ENCODE results near the gene PNP.
A peak's percentile ranks its signal among the peaks of the same experiment; 100 is the strongest.

The PNP gene

DNA sequence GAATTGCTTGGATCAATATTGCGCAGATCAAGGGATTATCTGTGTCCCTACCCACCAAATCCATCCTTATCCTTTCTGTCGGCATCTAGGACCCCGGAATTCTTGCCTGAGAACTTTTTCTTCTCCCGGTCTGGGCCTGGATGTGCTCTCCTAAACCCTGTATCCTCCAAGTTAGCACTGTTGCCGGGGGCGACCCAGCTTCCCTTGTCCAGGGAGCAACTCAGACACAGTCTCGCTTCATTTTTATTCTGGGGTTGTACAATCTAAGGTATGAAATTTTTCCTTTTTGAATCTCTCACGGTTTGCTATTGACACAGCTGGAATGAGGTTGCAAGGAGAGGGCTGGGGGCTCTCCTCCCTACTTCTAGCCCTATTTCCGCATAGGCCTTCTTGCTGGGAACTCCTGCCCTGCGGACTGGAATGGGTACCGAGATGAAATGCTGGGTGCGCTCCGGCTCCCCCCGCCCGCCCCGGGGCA, 403 bp upstream of the PNP start:
- Histone ChIP-seq H3K4me1 (peaks cover 0 to 18% (median 10%) of the 10 kb centered on the region in 4 donors), H3K36me3 (peaks cover 0 to 10% (median 7%) of the 10 kb centered on the region in 3 donors), H3K27me3 (no peaks in the 10 kb centered on the region), H3K9me3 (no peaks in the 10 kb centered on the region), H3K4me3 (peak overlapping the region; percentile 56 to 79), H3K27ac (peak overlapping the region; percentile 79 to 89)
- DNase-seq, result no peak
- TF ChIP-seq, protein P1, sequence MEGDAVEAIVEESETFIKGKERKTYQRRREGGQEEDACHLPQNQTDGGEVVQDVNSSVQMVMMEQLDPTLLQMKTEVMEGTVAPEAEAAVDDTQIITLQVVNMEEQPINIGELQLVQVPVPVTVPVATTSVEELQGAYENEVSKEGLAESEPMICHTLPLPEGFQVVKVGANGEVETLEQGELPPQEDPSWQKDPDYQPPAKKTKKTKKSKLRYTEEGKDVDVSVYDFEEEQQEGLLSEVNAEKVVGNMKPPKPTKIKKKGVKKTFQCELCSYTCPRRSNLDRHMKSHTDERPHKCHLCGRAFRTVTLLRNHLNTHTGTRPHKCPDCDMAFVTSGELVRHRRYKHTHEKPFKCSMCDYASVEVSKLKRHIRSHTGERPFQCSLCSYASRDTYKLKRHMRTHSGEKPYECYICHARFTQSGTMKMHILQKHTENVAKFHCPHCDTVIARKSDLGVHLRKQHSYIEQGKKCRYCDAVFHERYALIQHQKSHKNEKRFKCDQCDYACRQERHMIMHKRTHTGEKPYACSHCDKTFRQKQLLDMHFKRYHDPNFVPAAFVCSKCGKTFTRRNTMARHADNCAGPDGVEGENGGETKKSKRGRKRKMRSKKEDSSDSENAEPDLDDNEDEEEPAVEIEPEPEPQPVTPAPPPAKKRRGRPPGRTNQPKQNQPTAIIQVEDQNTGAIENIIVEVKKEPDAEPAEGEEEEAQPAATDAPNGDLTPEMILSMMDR (IDR thresholded peaks at IDR 0.05), result no peak
- intact Hi-C loops (cut with DNase I; ENCODE audit: low total_unique reads), result loop anchor here (5.0 kb wide), 1 partner anchor 213 kb away; the partner anchor contains the start of gene RNASE4

DNA sequence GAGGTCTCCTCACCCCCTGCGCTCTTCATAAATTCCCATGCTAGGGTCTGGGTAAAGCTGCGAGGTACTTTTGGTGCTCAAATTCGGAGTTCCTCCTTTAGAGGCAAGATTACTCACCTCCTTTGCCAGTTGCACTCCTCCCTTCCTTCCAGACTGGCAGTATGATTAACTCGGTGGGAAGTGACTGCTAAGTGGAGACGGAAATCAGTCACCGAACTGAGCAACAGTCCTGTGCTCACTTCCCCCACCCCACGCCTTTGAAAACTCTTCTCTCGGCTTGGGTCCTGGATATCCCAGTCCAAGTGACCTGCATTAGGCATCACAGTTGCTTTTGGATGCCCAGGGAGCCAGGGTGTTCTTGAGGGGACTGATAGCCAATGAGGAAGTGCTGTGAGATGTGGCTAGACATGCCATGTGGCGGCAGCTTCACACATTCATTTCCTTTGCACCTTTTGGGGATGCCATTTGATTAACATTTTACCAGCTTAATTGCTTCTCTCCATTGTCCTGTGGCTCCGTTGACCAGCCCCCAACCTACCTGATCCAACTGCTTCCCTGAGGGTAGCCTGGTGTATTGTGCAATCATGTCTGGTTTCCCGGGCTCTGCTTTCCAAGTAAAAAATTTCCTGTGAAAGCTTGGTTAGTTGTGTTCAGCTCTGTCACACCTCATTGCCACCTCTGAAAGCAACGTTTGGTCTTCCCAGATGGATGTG, 840 bp downstream of the PNP start:
- peak; percentile 53 to 75 for DNase-seq
- Histone ChIP-seq H3K36me3 (peaks cover 0 to 20% (median 20%) of the 10 kb centered on the region in 3 donors), H3K27ac (peak overlapping the region; percentile 79 to 89), H3K4me3 (peak overlapping the region; percentile 56 to 79), H3K9me3 (no peaks in the 10 kb centered on the region), H3K27me3 (no peaks in the 10 kb centered on the region), H3K4me1 (peaks cover 0 to 18% (median 10%) of the 10 kb centered on the region in 4 donors)
- intact Hi-C loops (cut with DNase I; ENCODE audit: low total_unique reads), result loop anchor here (5.0 kb wide), 1 partner anchor 212 kb away; the partner anchor contains the start of gene RNASE4
- TF ChIP-seq, protein P1 (IDR thresholded peaks at IDR 0.05), result no peak

DNA sequence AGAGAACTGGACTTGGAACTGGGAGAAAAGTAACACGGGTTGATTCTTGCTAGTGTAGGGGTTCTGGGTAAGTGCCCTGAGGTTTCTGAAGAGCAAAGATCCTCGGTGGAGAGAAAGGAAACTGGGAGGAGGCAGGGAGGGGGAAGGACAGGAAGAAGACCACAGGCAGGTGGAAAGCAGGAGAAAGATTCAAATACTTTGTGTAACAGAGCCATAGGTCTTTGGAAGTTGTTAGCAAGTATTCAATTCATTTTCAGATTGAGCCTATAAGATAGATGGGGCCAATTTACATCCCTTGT, 1.3 kb downstream of the PNP start:
- Histone ChIP-seq H3K27ac (peak overlapping the region; percentile 79 to 89), H3K4me3 (peak overlapping the region; percentile 56 to 79), H3K4me1 (peaks cover 0 to 18% (median 10%) of the 10 kb centered on the region in 4 donors)

DNA sequence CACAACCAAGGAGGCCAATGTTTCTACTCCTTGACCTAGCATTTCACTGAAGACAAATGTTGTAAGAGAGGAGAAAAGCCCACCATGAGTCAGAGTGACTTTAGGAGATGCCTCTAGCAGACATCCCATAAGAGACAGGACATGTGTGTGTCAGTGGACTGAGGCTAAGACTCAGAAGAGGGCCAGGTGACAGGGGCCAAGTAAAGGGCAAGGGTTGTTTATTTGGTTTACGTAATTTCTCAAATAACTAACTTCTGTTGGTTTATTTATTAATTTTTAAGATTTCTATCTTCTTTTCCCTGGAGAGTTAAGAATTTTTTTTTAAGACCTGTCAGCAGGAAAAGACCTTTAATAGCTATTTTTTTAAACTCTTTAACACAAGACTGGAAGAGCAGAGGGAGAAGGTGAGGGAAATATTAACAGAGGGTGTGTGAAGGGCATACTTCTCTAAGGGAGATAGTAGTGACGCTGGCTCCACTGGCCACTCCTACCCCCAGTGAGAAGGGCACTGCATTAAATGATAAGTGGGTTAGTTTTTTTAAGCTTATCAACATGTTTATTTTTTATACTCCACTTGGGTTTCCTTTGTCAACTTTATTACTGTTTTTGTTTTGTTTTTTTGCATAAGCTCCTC, 3.4 kb downstream of the PNP start:
- TF ChIP-seq, protein P1 (IDR thresholded peaks at IDR 0.05), result no peak
- H3K27ac ChIP-seq, result no peak overlapping the region
- intact Hi-C loops (cut with DNase I; ENCODE audit: low total_unique reads), result no loop called here
- peaks cover 10 to 40% (median 39%) of the 10 kb centered on the region in 3 donors for H3K36me3 ChIP-seq
- peaks cover 0 to 18% (median 10%) of the 10 kb centered on the region in 4 donors for H3K4me1 ChIP-seq
- DNase-seq, result no peak
- H3K27me3 ChIP-seq, result no peaks in the 10 kb centered on the region
- no peak overlapping the region for H3K4me3 ChIP-seq
- H3K9me3 ChIP-seq, result no peaks in the 10 kb centered on the region

More for the DNA sequence above, 1.3 kb downstream of the PNP start:
- TF ChIP-seq, protein P1 (IDR thresholded peaks at IDR 0.05), result no peak
- no peaks in the 10 kb centered on the region for H3K27me3 ChIP-seq
- intact Hi-C loops (cut with DNase I; ENCODE audit: low total_unique reads), result no loop called here
- no peak for DNase-seq
- no peaks in the 10 kb centered on the region for H3K9me3 ChIP-seq
- peaks cover 4 to 25% (median 25%) of the 10 kb centered on the region in 3 donors for H3K36me3 ChIP-seq

DNA sequence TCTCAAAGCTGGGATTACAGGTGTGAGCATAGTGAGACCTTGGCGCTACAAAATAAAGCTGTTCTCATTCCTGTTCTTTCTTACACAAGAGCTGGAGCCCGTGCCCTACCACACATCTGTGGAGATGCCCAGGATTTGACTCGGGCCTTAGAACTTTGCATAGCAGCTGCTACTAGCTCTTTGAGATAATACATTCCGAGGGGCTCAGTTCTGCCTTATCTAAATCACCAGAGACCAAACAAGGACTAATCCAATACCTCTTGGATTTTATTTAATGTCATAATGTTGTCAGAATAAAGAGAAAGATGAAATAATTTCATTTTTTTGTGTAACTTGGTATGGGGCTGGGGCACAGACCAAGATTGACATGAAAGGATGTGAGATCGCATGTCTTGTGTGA, 7.6 kb downstream of the PNP start:
- Histone ChIP-seq H3K27ac (no peak overlapping the region), H3K36me3 (peaks cover 10 to 40% (median 39%) of the 10 kb centered on the region in 3 donors), H3K4me1 (no peaks in the 10 kb centered on the region), H3K27me3 (no peaks in the 10 kb centered on the region), H3K4me3 (no peak overlapping the region), H3K9me3 (no peaks in the 10 kb centered on the region)
- intact Hi-C loops (cut with DNase I; ENCODE audit: low total_unique reads), result no loop called here
- TF ChIP-seq, protein P1 (IDR thresholded peaks at IDR 0.05), result no peak
- DNase-seq, result no peak
